ENCODE measurements around the gene SDS. TPM values are rescaled to one million over a fixed set of nuclear protein-coding genes. Genes with fewer than 3 reads are reported as not detected.

Gene SDS
- total and polyA plus RNA-seq, 2 of the 8 experiments (the other 6 are each of a cell fraction or from before 2014, with no cell fraction given) = 0.21 TPM; not detected in 1

DNA sequence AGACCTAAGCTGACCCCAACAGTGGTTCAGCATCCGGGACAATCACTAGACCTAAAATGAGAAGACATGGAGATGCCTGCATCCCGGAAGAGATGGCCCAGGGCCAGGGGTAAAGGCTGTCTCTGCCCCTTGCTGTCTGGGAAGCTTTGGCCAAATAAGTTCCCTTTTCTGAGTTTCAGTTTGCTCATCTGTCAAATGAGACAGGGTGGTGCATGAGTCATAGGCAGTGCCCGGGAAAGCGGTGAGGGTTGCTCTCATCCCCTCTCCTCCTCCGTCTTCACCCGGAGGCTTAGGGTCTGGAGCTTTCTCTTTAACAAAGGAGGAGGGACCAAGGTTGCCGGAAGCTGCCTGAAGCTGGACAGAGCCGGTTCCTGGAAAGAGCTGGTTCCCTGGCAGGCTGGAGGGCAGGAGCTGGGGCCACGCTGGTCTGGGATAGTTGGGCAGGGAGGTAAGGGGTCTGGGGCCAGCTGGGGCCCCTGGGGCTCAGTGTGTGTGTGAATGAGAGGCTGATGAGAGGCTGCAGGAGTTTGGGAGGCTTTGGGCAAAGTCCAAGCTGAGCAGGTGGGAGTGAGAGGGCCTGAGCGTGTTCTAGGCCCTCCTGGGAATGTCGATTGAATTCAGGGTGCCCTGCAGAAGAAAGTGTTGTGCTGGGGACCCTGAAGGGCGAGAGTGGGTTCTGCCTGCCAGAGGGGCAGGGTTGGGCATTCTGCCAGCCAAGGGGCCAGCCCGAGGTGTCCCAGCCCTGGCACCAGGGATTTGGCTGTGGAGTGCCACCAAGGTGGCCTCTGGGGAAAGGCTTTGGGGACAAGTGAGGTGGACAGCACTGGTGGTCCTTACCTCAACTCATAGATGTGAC lies 18.6 kb upstream of the SDS start, which contains the start of gene SDSL (continued):
- TF ChIP-seq EZH2 (IDR thresholded peaks at IDR 0.05; ENCODE audit: low read depth, low read length, severe bottlenecking) (no peak), GTF2F1 (IDR thresholded peaks at IDR 0.05; ENCODE audit: borderline replicate concordance, low read depth, low read length) (no peak)
